ENCODE data around the gene UNC5B.

Gene UNC5B

GRCh38 chr10:71191019-71191418 is 21.4 kb upstream of the UNC5B start:
- no peaks in the 10 kb centered on the region for H3K9me3 ChIP-seq (ENCODE audit: insufficient read depth, low read length, severe bottlenecking)
- no peak overlapping the region for H2AFZ ChIP-seq (ENCODE audit: low read depth, low read length)
- H3K79me2 ChIP-seq (ENCODE audit: insufficient read depth, low read length) = no peaks in the 10 kb centered on the region
- TF ChIP-seq EZH2 (IDR thresholded peaks at IDR 0.05; ENCODE audit: borderline replicate concordance, low read depth, low read length, severe bottlenecking) = no peak
- no peak for TF ChIP-seq CTCF (IDR thresholded peaks at IDR 0.05; ENCODE audit: borderline replicate concordance, extremely low read depth, low read length, poor library complexity, severe bottlenecking)
- no peak overlapping the region for H3K4me3 ChIP-seq (ENCODE audit: low read depth in 1 of 2, low read length in 2 of 2)
- no peaks in the 10 kb centered on the region for H3K4me1 ChIP-seq (ENCODE audit: insufficient read depth, low read length)
- H3K9ac ChIP-seq (ENCODE audit: low read depth, low read length) = no peak overlapping the region
- ATAC-seq (ENCODE audit: insufficient read depth, low read depth) = no peak
- H3K27ac ChIP-seq (ENCODE audit: low read length) = no peak overlapping the region
- no peaks in the 10 kb centered on the region for H4K20me1 ChIP-seq (ENCODE audit: insufficient read depth, low read length)
- DNase-seq = no peak
- H3K27me3 ChIP-seq (ENCODE audit: insufficient read depth, low read length, poor library complexity) = peaks cover 3% of the 10 kb centered on the region
- no peaks in the 10 kb centered on the region for H3K36me3 ChIP-seq (ENCODE audit: insufficient read depth, low read length)
- H3K4me2 ChIP-seq (ENCODE audit: insufficient read depth, low read length) = no peak overlapping the region

- no peak overlapping the region for H3K4me2 ChIP-seq (ENCODE audit: insufficient read depth, low read length)
- no peak overlapping the region for H3K27ac ChIP-seq (ENCODE audit: low read length)
- no peak overlapping the region for H2AFZ ChIP-seq (ENCODE audit: low read depth, low read length)
- TF ChIP-seq EZH2 (IDR thresholded peaks at IDR 0.05; ENCODE audit: borderline replicate concordance, low read depth, low read length, severe bottlenecking) (no peak), CTCF (IDR thresholded peaks at IDR 0.05; ENCODE audit: borderline replicate concordance, extremely low read depth, low read length, poor library complexity, severe bottlenecking) (no peak)
- ATAC-seq (ENCODE audit: insufficient read depth, low read depth) (no peak), DNase-seq (no peak)
- no peaks in the 10 kb centered on the region for H3K27me3 ChIP-seq (ENCODE audit: insufficient read depth, low read length, poor library complexity)
- no peaks in the 10 kb centered on the region for H3K36me3 ChIP-seq (ENCODE audit: insufficient read depth, low read length)
- no peaks in the 10 kb centered on the region for H3K9me3 ChIP-seq (ENCODE audit: insufficient read depth, low read length, severe bottlenecking)
- H3K4me3 ChIP-seq (ENCODE audit: low read depth in 1 of 2, low read length in 2 of 2) = no peak overlapping the region
- no peak overlapping the region for H3K9ac ChIP-seq (ENCODE audit: low read depth, low read length)
- H3K4me1 ChIP-seq (ENCODE audit: insufficient read depth, low read length) = no peaks in the 10 kb centered on the region
- H3K79me2 ChIP-seq (ENCODE audit: insufficient read depth, low read length) = no peaks in the 10 kb centered on the region
- H4K20me1 ChIP-seq (ENCODE audit: insufficient read depth, low read length) = no peaks in the 10 kb centered on the region
Measured at GRCh38 chr10:71191551-71192076, 20.8 kb upstream of the UNC5B start.

GRCh38 chr10:71193516-71193915 is 18.9 kb upstream of the UNC5B start:
- ATAC-seq (ENCODE audit: insufficient read depth, low read depth) (no peak), DNase-seq (no peak)
- TF ChIP-seq CTCF (IDR thresholded peaks at IDR 0.05; ENCODE audit: borderline replicate concordance, extremely low read depth, low read length, poor library complexity, severe bottlenecking) = no peak
- TF ChIP-seq EZH2 (IDR thresholded peaks at IDR 0.05; ENCODE audit: borderline replicate concordance, low read depth, low read length, severe bottlenecking) = no peak
- H3K9ac ChIP-seq (ENCODE audit: low read depth, low read length) = no peak overlapping the region
- H3K27ac ChIP-seq (ENCODE audit: low read length) = no peak overlapping the region
- no peaks in the 10 kb centered on the region for H3K27me3 ChIP-seq (ENCODE audit: insufficient read depth, low read length, poor library complexity)
- H3K4me3 ChIP-seq (ENCODE audit: low read depth in 1 of 2, low read length in 2 of 2) = no peak overlapping the region
- no peaks in the 10 kb centered on the region for H3K4me1 ChIP-seq (ENCODE audit: insufficient read depth, low read length)
- H4K20me1 ChIP-seq (ENCODE audit: insufficient read depth, low read length) = no peaks in the 10 kb centered on the region
- H3K9me3 ChIP-seq (ENCODE audit: insufficient read depth, low read length, severe bottlenecking) = peaks cover 14% of the 10 kb centered on the region
- no peak overlapping the region for H3K4me2 ChIP-seq (ENCODE audit: insufficient read depth, low read length)
- no peak overlapping the region for H2AFZ ChIP-seq (ENCODE audit: low read depth, low read length)
- H3K79me2 ChIP-seq (ENCODE audit: insufficient read depth, low read length) = no peaks in the 10 kb centered on the region
- H3K36me3 ChIP-seq (ENCODE audit: insufficient read depth, low read length) = no peaks in the 10 kb centered on the region

- DNase-seq = no peak
- Histone ChIP-seq H3K9ac (ENCODE audit: low read depth, low read length) (no peak overlapping the region), H3K4me2 (ENCODE audit: insufficient read depth, low read length) (no peak overlapping the region), H3K4me3 (ENCODE audit: low read depth in 1 of 2, low read length in 2 of 2) (no peak overlapping the region), H3K4me1 (ENCODE audit: insufficient read depth, low read length) (no peaks in the 10 kb centered on the region), H4K20me1 (ENCODE audit: insufficient read depth, low read length) (no peaks in the 10 kb centered on the region), H3K27me3 (ENCODE audit: insufficient read depth, low read length, poor library complexity) (no peaks in the 10 kb centered on the region), H3K36me3 (ENCODE audit: insufficient read depth, low read length) (no peaks in the 10 kb centered on the region), H2AFZ (ENCODE audit: low read depth, low read length) (no peak overlapping the region), H3K79me2 (ENCODE audit: insufficient read depth, low read length) (no peaks in the 10 kb centered on the region), H3K27ac (ENCODE audit: low read length) (no peak overlapping the region), H3K9me3 (ENCODE audit: insufficient read depth, low read length, severe bottlenecking) (peaks cover 20% of the 10 kb centered on the region)
- no peak for ATAC-seq (ENCODE audit: insufficient read depth, low read depth)
- TF ChIP-seq EZH2 (IDR thresholded peaks at IDR 0.05; ENCODE audit: borderline replicate concordance, low read depth, low read length, severe bottlenecking) (no peak), CTCF (IDR thresholded peaks at IDR 0.05; ENCODE audit: borderline replicate concordance, extremely low read depth, low read length, poor library complexity, severe bottlenecking) (no peak)
Measured at GRCh38 chr10:71197955-71198354, 14.4 kb upstream of the UNC5B start.
